ENCODE data around the gene REPS2.

Gene REPS2

GRCh38 chrX:17036171-17036961 is 89.9 kb downstream of the REPS2 start:
- no peak for DNase-seq (ENCODE audit: low spot score)

- no peak for DNase-seq (ENCODE audit: low spot score)
Observed at GRCh38 chrX:17038277-17038676, 91.8 kb downstream of the REPS2 start.

- no peak for DNase-seq (ENCODE audit: low spot score)
Observed at GRCh38 chrX:17038681-17039161, 92.3 kb downstream of the REPS2 start.

GRCh38 chrX:17039826-17040225 is 93.4 kb downstream of the REPS2 start:
- DNase-seq (ENCODE audit: low spot score) = no peak

- no peak for DNase-seq (ENCODE audit: low spot score)
Observed at GRCh38 chrX:17040711-17041110, 94.3 kb downstream of the REPS2 start.

GRCh38 chrX:17042037-17042436 is 95.6 kb downstream of the REPS2 start:
- no peak for DNase-seq (ENCODE audit: low spot score)

GRCh38 chrX:17046478-17047097 is 100.1 kb downstream of the REPS2 start:
- peak; percentile 70 for DNase-seq (ENCODE audit: low spot score)

DNA sequence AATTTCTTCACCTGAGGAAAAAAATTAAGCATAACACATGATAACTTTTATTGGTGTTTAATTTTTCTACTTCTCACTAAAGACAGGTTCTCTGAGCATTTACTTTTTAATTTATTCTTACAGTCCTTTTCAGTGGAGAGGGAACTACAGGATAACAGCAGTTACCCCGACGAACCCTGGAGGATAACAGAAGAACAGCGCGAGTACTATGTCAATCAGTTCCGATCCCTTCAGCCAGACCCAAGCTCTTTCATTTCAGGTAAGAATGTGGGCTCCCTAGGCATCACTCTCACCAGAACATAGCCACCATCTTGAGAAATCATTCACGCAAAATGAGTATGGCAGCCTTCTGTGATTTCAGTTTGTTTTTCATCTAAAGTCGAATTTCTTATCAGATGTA is 100.8 kb downstream of the REPS2 start:
- DNase-seq (ENCODE audit: low spot score) = no peak

DNA sequence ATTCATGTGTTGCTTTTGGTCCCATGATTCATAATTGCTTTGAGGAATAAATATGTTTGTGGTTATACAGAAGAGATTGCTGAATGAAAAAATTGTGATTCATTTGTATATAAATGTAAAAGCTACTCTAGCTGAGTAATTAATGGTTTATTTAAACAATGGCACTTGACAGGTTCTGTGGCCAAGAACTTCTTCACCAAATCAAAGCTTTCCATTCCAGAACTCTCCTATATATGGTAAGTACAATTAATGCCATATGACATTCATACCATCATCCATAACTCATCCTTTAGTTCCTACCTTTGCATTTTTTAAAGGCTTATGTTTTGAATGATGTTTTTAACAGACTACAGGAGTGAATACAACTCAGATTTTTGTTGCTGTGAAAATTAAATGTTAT is 105.8 kb downstream of the REPS2 start:
- no peak for DNase-seq (ENCODE audit: low spot score)

DNA sequence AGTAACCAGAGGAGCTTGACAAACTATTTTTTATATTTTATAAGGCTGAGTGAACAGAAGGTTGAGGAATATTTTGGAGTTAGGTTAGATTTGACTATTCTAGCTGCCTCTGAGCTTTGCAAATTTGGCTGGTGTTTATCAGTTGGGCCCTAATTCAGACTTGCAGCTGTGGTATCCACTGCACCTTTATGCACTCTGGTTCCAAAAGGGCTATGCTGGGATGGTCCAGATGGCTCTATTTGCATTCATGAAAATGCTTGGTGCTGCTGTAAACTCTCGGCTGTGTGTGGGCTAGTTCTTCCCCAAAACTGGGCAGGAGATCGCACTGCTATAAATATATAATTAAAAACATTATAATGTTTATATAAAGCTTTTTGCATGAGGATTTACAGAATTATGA is 106.3 kb downstream of the REPS2 start:
- DNase-seq (ENCODE audit: low spot score) = no peak

- no peak for DNase-seq (ENCODE audit: low spot score)
Observed at GRCh38 chrX:17053502-17053901, 107.0 kb downstream of the REPS2 start.

DNA sequence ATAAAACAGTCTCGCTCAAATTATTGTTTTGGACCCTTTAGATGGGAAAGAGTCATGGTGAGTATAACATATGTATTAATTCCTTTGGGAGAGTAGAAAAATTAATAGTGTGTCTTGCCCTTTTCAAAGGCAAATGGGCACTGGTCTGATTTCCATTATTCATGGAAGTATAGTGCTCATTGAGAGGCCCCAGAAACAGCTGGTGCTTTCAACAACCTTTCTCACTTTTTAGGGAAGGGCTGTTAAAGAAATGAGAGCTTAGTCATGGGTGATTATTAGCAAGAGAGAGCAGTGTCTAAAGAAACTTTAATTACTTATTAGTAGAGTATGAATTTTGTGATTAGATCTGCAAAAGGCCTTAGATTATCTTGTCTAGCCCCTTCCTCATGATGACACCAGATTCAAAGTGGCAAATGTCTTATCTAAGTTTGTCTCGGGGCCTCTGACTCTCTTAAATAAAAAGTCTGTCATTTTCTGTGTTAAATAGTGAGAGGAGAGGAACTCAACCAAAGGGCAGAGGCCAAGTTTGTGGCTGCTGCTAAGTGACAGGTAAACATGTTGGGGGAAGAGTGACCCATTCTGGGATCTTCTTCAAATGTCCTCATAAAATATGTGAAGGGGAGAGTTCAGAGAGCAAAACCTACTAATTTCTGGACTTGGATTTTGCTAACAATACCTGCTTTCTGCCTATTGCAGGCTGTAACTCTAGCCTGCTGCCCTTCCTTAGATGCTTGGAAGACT is 110.6 kb downstream of the REPS2 start:
- DNase-seq (ENCODE audit: low spot score) = no peak

DNA sequence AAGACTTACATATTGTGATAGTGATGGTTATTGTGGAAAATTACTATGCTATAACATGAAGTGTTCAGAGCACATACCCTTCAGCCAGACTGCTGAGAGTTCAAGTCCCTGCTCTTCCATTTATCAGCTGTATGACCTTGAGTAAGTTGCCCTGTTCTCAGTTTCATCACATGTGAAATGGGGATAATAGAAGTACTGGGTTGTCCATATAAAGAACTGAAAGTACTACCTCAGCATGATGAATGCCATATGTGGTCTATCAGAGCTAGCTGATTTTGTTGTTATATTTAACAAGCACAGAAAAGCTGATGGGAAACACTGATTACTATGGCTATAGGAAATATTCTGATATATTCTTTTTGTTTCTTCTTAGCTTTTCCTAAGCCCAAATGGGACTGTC is 115.6 kb downstream of the REPS2 start:
- DNase-seq (ENCODE audit: low spot score) = no peak

DNA sequence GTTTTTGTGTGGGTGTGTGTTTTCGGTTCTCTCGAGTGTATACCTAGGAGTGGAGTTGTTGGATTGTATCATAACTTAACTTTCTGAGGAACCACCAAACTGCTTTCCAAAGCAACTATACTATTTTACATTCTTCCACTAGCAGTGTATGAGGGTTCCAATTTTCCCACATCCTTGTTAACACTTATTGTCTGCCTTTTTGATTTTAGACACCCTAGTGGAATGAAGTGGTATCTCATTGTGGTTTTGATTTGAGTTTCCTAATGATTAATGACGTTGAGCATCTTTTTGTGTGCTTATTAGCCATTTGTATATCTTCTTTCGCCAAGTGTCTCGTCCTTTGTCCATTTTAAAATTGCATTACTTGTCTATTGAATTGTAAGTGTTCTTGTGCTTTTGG is 118.6 kb downstream of the REPS2 start:
- DNase-seq (ENCODE audit: low spot score) = peak; percentile 2

GRCh38 chrX:17067534-17067933 is 121.1 kb downstream of the REPS2 start:
- no peak for DNase-seq (ENCODE audit: low spot score)

DNA sequence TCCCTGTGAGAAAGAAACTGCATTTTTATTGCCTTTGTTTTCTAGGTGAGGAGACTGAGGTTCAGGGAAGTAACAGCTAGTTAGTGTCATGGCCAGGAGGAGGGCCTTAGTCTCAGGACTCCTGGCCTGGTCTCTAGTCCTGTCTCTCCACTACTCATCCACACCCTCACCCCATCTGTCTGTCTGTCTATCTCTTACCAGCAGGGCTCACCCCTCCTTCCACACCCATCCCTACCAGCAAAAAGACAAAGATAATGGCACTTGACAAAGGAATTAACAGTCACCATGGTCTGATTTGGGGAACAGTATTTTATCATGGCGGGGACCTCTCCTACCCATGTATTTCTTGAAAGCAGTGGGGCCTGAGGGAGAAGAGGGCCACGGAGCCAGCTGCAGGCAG is 125.8 kb downstream of the REPS2 start:
- no peak for DNase-seq (ENCODE audit: low spot score)

GRCh38 chrX:17072721-17073230 is 126.3 kb downstream of the REPS2 start:
- DNase-seq (ENCODE audit: low spot score) = no peak

- no peak for DNase-seq (ENCODE audit: low spot score)
Observed at GRCh38 chrX:17075004-17075403, 128.5 kb downstream of the REPS2 start.

DNA sequence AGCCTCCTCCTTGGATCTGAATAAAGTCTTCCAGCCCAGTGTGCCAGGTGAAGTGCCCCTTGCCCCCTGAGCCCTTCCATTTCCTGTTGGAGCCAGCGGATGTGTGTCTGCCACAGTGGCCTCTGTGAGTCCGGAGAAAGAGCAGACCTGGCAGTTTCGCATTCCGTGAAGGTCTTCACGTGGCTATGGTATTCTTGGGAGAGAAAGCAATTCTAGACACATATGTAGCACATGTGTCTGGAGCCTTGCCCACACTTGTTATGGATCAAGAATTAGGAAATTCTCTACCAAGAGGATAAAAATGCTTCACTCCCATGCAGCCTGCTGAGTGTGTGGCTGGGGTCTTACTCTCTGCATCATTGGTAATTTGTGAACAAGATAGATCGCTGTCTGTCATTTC is 130.9 kb downstream of the REPS2 start:
- no peak for DNase-seq (ENCODE audit: low spot score)

GRCh38 chrX:17078031-17078720 is 131.7 kb downstream of the REPS2 start:
- DNase-seq (ENCODE audit: low spot score) = no peak

DNA sequence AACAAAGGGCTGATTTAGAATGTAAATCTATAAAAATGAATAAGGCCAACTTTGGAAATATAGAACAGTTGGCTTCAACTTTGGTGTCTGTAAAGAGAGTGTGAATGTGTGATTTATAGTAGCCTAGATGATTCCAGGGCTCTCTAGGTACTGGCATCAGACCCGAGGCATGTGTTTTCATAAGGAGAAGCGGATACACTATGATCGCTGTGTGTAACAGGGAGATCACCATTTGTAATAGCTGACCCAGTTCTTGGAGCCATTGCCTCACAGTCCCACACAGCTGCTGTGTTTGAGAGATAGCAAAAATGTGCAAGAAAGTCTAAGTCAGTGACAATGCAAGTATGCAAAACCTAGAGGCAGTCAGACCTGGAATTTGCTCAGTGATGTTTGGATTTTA is 135.1 kb downstream of the REPS2 start:
- no peak for DNase-seq (ENCODE audit: low spot score)

GRCh38 chrX:17081968-17082367 is 135.5 kb downstream of the REPS2 start:
- peak; percentile 3 for DNase-seq (ENCODE audit: low spot score)
